Measurements from ENCODE around the gene AKTIP. TPM values are rescaled to one million over a fixed set of nuclear protein-coding genes. Genes with fewer than 3 reads are reported as not detected.

Gene AKTIP
- total and polyA plus RNA-seq, 9 donors = 28.5 to 51.5 (median 43.4) TPM

DNA sequence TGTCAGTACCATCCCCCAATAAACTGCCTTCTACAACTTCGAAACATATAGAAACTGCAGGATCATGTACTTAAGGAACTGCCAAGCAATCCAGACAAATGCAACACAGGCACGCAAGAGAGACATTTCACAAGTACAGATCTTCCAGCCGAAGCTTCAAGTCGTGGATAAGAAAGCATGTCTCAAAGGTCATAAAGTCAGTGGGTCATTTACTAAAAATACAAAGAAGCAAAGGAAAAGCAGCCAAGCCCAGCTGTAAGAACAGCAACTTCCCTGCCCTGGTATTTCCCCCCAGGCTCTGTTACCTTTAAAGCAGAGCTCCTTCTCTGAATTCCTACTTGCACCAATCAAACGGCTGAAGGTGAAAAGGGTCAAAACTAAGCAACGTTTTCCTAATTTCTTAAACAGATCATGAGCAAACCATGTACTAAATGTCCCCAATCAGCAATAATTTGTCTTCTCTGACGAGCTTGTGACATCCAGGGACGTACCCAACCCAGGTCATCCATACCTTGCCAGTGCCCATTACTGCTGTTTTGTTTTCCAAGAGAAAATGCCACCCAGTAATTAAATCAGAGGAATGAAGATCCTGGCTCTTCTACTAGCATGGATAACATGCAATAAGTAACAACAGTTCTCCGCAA, 1.7 kb downstream of the AKTIP start:
- Histone ChIP-seq H3K27me3 (no peaks in the 10 kb centered on the region), H3K36me3 (no peaks in the 10 kb centered on the region), H3K4me3 (peak overlapping the region; percentile 78), H3K27ac (no peak overlapping the region), H3K4me1 (ENCODE audit: insufficient read depth) (peaks cover 9% of the 10 kb centered on the region), H3K9me3 (no peaks in the 10 kb centered on the region)
- intact Hi-C loops (cut with DNase I) = no loop called here
- 45 to 54% (median 51%) methylated on average over 9 of the region's 9 CpGs for WGBS, 3 donors
- TF ChIP-seq, protein P1, sequence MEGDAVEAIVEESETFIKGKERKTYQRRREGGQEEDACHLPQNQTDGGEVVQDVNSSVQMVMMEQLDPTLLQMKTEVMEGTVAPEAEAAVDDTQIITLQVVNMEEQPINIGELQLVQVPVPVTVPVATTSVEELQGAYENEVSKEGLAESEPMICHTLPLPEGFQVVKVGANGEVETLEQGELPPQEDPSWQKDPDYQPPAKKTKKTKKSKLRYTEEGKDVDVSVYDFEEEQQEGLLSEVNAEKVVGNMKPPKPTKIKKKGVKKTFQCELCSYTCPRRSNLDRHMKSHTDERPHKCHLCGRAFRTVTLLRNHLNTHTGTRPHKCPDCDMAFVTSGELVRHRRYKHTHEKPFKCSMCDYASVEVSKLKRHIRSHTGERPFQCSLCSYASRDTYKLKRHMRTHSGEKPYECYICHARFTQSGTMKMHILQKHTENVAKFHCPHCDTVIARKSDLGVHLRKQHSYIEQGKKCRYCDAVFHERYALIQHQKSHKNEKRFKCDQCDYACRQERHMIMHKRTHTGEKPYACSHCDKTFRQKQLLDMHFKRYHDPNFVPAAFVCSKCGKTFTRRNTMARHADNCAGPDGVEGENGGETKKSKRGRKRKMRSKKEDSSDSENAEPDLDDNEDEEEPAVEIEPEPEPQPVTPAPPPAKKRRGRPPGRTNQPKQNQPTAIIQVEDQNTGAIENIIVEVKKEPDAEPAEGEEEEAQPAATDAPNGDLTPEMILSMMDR (IDR thresholded peaks at IDR 0.05) = no peak
- TF ChIP-seq POLR2A (IDR thresholded peaks at IDR 0.05) (no peak), EP300 (IDR thresholded peaks at IDR 0.05) (no peak)
- DNase-seq = no peak

DNA sequence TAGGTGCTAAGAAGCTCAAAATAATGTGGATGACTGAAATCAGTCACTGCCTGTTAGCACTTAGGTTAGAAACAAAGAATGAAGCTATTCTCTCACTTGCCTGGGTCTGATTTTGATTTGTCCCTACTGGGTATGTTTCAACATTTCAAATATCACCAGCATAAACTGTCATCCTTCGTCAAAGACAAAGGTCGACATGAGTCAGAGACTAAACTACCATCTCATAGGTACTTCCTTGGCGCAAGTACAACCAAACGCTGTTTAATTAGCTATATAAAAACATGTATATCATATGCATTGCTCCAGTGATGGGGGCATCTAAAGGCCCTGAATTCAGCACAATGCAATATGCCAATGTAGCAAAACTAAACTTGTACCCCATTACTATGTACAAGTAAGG, 4.0 kb downstream of the AKTIP start:
- DNase-seq = no peak
- TF ChIP-seq POLR2A (IDR thresholded peaks at IDR 0.05) (no peak), EP300 (IDR thresholded peaks at IDR 0.05) (no peak)
- TF ChIP-seq, protein P1 (IDR thresholded peaks at IDR 0.05) = no peak
- WGBS, 3 donors = 92 to 93% (median 93%) methylated on average over 4 of the region's 4 CpGs
- Histone ChIP-seq H3K4me3 (no peak overlapping the region), H3K36me3 (no peaks in the 10 kb centered on the region), H3K27ac (no peak overlapping the region), H3K4me1 (ENCODE audit: insufficient read depth) (peaks cover 3% of the 10 kb centered on the region), H3K27me3 (no peaks in the 10 kb centered on the region), H3K9me3 (no peaks in the 10 kb centered on the region)
- intact Hi-C loops (cut with DNase I) = no loop called here

DNA sequence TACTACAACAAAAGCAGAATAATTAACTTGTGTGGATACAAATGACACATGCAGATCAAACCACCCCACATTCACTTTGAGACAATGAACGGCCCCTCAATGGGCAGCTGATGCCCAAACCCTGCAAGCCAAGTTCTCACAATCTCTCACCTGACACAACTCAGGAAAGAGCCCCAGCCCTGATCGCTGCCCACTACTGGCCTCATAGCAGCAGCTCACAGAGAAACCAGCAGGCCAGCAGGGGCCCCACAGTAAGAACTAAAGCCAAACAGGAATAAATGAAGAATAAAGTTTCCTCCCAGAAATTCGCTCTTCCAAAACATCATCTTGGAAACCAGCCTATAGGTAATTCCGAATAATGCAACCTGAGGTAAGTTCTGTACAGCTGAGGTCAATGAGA, 7.7 kb downstream of the AKTIP start:
- no peaks in the 10 kb centered on the region for H3K36me3 ChIP-seq
- no peaks in the 10 kb centered on the region for H3K9me3 ChIP-seq
- intact Hi-C loops (cut with DNase I) = no loop called here
- WGBS, 3 donors = 87 to 93% (median 90%) methylated on average over 4 of the region's 4 CpGs
- H3K27me3 ChIP-seq = no peaks in the 10 kb centered on the region
- DNase-seq = no peak
- H3K27ac ChIP-seq = no peak overlapping the region
- H3K4me3 ChIP-seq = no peak overlapping the region
- no peaks in the 10 kb centered on the region for H3K4me1 ChIP-seq (ENCODE audit: insufficient read depth)
- no peak for TF ChIP-seq POLR2A (IDR thresholded peaks at IDR 0.05)
- TF ChIP-seq, protein P1 (IDR thresholded peaks at IDR 0.05) = no peak

DNA sequence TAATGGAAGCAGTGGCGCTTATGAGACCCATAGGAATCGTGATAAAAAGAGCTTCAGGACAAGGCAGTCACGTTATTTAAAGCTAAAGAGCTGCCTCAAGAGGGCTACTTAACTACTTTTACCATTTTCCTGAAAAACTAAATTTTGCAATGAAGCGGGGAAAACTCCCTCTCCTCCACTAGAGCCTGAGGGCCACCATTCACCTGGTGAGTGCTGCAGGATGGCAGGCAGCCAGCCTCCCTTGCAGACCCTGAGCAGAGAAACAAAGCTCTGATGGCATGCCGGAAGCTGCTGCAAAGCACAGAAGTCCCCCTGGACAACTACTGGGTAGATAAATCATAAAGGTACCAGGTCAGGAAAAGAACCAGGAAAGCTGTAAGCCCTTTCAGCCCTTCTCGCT, 8.4 kb downstream of the AKTIP start:
- DNase-seq = no peak
- H3K4me1 ChIP-seq (ENCODE audit: insufficient read depth) = no peaks in the 10 kb centered on the region
- WGBS, 3 donors = 90 to 94% (median 93%) methylated on average over 6 of the region's 6 CpGs
- TF ChIP-seq EP300 (IDR thresholded peaks at IDR 0.05) (no peak), POLR2A (IDR thresholded peaks at IDR 0.05) (no peak)
- TF ChIP-seq, protein P1 (IDR thresholded peaks at IDR 0.05) = no peak
- no peaks in the 10 kb centered on the region for H3K36me3 ChIP-seq
- H3K27ac ChIP-seq = no peak overlapping the region
- no peak overlapping the region for H3K4me3 ChIP-seq
- H3K27me3 ChIP-seq = no peaks in the 10 kb centered on the region
- intact Hi-C loops (cut with DNase I) = no loop called here
- H3K9me3 ChIP-seq = no peaks in the 10 kb centered on the region
